Heart left ventricle (tissue), 13 donors: ENCODE results near the gene KREMEN1.

ENCODE experiments used
- POLR2A ChIP-seq, 2 donors: fragments of 450-650 bp; IDR thresholded peaks; one replicate each; pipeline ENCODE4 v1.6.1; 2017; ENCODE audit warnings: antibody characterized with exemption in 2 of 2, mild to moderate bottlenecking in 2 of 2, moderate library complexity in 2 of 2
- TF ChIP-seq, protein P1 (sequence below), 12 donors: fragments of 200-600 bp; sonication (generic) in 4 of 12; IDR thresholded peaks; one replicate each; pipeline versions ENCODE4 v1.5.0 to v1.8.0; 2018 to 2022; ENCODE audit warnings: antibody characterized with exemption in 12 of 12, mild to moderate bottlenecking in 5 of 12
- donor health status: ischemic (EF 13 %, LVEDD 7.1; RV severe dilation, severe dysfunction).
- donor health status: DM: no; HTN: yes; CAD: no.
- donor health status: DM: no; HTN: no; CAD: no.
- donor health status: ischemic (EF 25% LVEDD 6.9; RV normal size, moderate dysfunction).
- donor health status: ischemic (EF 25% LVEDD 5.7; RV mildly dilated, moderate dysfunction).
- donor health status: ischemic (EF 35%, LVEDD 5.7; RV mildly dilated, moderate dysfunction).
- donor health status: nonischemic (EF 11% LVEDD 7.7; RV severe dilation, severe dysfunction).
- donor health status: DM: yes; HTN: yes; CAD: no.
- donor health status: PGD.
- donor health status: ischemic (EF 29% LVEDD 5.4; RV normal size, mild dysfunction).
- donor health status: nonischemic (EF 23%, LVEDD 6.1; RV moderate dilation, normal function).

DNA sequence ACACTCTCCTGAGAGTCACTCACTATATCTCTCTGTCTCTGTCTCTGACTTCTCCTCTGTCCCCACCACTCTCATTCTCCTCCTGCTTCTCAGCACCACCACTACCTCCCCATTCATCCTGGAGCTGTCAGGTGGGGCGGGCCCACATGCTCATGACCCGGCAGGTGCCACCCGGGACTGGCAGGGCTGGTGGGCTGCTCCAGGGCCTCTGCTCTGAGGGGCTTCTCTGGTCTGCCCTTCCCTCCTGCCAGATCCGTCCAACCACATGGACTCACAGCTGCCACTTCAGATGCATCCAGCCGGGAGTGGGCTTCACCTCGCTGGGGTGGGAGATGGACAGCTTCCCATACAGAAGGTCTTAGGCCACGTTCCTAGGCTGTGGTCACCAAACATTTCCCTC lies 128.1 kb downstream of the KREMEN1 start:
- TF ChIP-seq, protein P1, sequence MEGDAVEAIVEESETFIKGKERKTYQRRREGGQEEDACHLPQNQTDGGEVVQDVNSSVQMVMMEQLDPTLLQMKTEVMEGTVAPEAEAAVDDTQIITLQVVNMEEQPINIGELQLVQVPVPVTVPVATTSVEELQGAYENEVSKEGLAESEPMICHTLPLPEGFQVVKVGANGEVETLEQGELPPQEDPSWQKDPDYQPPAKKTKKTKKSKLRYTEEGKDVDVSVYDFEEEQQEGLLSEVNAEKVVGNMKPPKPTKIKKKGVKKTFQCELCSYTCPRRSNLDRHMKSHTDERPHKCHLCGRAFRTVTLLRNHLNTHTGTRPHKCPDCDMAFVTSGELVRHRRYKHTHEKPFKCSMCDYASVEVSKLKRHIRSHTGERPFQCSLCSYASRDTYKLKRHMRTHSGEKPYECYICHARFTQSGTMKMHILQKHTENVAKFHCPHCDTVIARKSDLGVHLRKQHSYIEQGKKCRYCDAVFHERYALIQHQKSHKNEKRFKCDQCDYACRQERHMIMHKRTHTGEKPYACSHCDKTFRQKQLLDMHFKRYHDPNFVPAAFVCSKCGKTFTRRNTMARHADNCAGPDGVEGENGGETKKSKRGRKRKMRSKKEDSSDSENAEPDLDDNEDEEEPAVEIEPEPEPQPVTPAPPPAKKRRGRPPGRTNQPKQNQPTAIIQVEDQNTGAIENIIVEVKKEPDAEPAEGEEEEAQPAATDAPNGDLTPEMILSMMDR (IDR thresholded peaks at IDR 0.05): no peak
- TF ChIP-seq POLR2A (IDR thresholded peaks at IDR 0.05): no peak
